Activated T-cell treated with anti-CD3 and anti-CD28 coated beads, Interleukin-2, amount 50 U/mL, for 24 hours (primary cell): ENCODE measurements around the gene REEP1.
"Not testable (repeated sequence)": the region's sequence is repeated elsewhere in the genome, so short reads cannot be mapped to it uniquely, and the experiment has no call there.

Source experiments
- DNase-seq: peaks from one replicate; pipeline ENCODE4 v3.0.0-alpha.2; 2020
- H3K27ac Mint-ChIP-seq: 2 replicates; pipeline ENCODE4 v1.8.0; 2020; ENCODE audit warnings: mild to moderate bottlenecking, mixed read lengths
- H3K27me3 Mint-ChIP-seq: 2 replicates; pipeline ENCODE4 v1.8.0; 2020; ENCODE audit warnings: mixed read lengths
- H3K36me3 Mint-ChIP-seq: 2 replicates; pipeline ENCODE4 v1.8.0; 2020; ENCODE audit warnings: low read depth, mixed read lengths
- H3K4me1 Mint-ChIP-seq: 2 replicates; pipeline ENCODE4 v1.8.0; 2020; ENCODE audit warnings: low read depth, mixed read lengths
- H3K4me3 Mint-ChIP-seq: 2 replicates; pipeline ENCODE4 v1.8.0; 2020; ENCODE audit warnings: mild to moderate bottlenecking, moderate library complexity, mixed read lengths
- H3K9me3 Mint-ChIP-seq: 2 replicates; pipeline ENCODE4 v1.8.0; 2020; ENCODE audit warnings: mixed read lengths

The REEP1 gene

DNA sequence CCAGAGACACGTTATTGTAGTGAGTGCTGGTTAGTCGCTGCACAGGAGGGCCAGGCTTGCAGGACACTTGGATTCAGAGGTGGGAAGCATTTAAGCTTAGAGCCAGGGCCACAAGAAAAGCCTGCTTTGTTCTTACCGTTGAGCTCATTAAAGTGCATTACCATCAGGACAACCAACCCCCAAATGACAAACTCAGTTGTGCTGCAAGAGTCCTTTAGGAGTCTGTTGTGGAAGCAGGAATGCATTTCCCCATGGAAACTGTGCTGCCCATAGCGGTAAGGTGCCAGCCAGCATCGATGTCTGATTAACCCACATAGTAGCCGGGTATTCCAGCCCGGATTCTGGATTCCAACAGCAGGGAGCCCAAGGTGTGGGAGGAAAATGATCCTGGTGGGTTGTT is 23.4 kb upstream of the REEP1 start:
- Mint-ChIP-seq H3K4me3 (no peak overlapping the region), H3K4me1 (no peaks in the 10 kb centered on the region), H3K9me3 (no peaks in the 10 kb centered on the region), H3K27me3 (peaks cover 4% of the 10 kb centered on the region), H3K27ac (no peak overlapping the region), H3K36me3 (no peaks in the 10 kb centered on the region)
- no peak for DNase-seq

DNA sequence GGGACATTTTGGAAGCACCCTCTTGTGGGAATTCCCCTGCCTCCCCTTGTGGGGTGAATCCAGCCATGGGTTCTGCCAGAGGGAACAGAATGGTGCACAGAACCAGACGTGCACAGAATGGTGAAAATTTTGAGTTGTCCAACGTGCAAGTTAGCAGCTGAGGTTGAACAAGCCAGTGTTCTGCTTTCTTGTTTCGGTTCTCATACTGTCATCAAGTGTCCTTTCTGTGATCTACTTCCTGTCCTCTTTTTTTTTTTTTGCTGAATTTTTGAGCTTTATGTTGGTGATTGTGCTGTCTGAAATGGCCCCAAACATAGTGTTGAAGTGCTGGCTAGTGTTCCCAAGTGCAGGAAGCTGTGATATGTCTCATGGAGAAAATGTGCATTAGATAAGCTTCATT is 21.5 kb upstream of the REEP1 start:
- no peak for DNase-seq
- H3K9me3 Mint-ChIP-seq = no peaks in the 10 kb centered on the region
- no peak overlapping the region for H3K4me3 Mint-ChIP-seq
- no peaks in the 10 kb centered on the region for H3K4me1 Mint-ChIP-seq
- H3K27ac Mint-ChIP-seq = no peak overlapping the region
- peaks cover 4% of the 10 kb centered on the region for H3K27me3 Mint-ChIP-seq
- H3K36me3 Mint-ChIP-seq = no peaks in the 10 kb centered on the region

DNA sequence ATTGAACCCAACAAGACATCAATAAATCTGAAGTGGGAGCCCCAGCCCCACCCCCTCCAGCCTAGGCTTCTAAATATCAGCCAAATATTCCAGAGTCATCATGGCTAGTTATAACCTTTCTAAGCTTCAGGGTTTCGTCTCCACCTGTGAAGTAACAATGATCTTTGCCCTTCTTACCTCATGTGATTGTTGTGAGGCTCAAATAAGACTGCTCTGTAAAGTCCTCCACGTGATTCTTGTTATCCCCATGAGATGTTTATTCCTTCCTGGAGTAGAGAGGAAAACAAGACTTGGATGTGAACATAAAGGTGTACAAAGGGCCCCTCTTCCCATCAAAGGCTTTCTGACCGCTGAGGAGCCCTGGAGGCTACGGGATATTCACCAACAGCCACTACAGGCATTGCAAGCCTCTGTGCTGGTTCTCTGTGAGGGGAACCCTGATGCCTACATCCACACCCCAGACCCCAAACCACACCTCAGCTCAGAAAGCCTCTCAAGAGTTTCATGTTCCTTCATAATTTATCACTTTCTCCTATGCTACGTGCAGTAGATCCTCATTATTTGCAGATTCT is 20.1 kb upstream of the REEP1 start:
- Mint-ChIP-seq H3K27me3 (peaks cover 4% of the 10 kb centered on the region), H3K9me3 (no peaks in the 10 kb centered on the region), H3K4me3 (no peak overlapping the region), H3K4me1 (no peaks in the 10 kb centered on the region), H3K36me3 (no peaks in the 10 kb centered on the region), H3K27ac (no peak overlapping the region)
- no peak for DNase-seq

DNA sequence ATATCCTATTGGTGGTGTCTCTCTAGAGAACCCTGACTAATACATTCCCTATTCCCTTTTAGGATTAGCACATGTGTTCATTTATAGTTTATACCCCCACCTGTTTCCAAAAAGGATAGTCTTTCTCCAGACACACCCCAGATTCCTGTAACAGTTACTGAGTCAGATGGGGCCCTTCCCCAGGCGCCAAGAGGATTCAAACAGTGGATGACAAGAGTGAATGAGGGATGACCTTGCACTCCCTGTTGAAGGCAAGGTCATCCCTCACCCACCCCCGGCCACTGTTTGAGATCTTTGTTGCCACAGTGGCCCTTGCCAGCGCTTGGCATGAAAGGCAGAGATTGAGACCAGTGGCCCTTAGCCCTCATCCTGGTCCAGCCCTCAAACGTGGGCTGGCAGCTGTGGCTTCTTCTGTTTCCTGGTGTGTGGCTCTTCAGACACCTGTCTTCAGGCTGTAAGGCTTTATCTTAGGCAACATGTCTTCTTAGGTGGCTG is 15.3 kb upstream of the REEP1 start:
- H3K4me3 Mint-ChIP-seq = no peak overlapping the region
- peaks cover 2% of the 10 kb centered on the region for H3K4me1 Mint-ChIP-seq
- H3K27ac Mint-ChIP-seq = no peak overlapping the region
- H3K9me3 Mint-ChIP-seq = no peaks in the 10 kb centered on the region
- DNase-seq = no peak
- peaks cover 13% of the 10 kb centered on the region for H3K27me3 Mint-ChIP-seq
- no peaks in the 10 kb centered on the region for H3K36me3 Mint-ChIP-seq

DNA sequence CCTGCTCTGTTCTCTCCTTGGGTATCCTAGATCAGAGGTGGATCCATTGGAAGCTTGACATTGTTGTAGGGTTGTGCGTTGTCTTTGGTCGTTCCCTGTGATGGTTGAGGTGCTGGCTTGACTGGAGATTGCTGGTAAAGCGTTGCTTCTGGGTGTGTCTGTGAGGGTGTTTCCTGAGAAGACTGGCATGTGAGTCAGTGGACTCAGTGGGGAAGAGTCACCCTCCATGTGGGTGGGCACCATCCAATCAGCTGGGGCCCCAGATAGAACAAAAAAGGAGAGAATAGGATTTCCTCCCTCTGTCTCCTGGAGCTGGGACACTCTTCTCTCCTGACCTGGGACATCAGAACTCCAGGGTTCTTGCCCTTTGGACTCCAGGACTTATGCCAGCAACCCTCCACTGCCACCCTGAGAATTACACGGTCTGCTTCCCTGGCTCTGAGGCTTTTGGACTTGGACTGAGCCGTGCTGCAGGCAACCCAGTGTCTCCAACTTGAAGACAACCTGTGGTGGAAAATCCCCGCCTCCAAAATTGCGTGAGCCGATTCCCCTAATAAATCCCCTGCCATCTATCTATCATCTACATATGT is 14.8 kb upstream of the REEP1 start:
- H3K4me3 Mint-ChIP-seq = no peak overlapping the region
- no peaks in the 10 kb centered on the region for H3K36me3 Mint-ChIP-seq
- H3K27me3 Mint-ChIP-seq = peaks cover 13% of the 10 kb centered on the region
- H3K9me3 Mint-ChIP-seq = no peaks in the 10 kb centered on the region
- peaks cover 2% of the 10 kb centered on the region for H3K4me1 Mint-ChIP-seq
- no peak for DNase-seq
- H3K27ac Mint-ChIP-seq = no peak overlapping the region

DNA sequence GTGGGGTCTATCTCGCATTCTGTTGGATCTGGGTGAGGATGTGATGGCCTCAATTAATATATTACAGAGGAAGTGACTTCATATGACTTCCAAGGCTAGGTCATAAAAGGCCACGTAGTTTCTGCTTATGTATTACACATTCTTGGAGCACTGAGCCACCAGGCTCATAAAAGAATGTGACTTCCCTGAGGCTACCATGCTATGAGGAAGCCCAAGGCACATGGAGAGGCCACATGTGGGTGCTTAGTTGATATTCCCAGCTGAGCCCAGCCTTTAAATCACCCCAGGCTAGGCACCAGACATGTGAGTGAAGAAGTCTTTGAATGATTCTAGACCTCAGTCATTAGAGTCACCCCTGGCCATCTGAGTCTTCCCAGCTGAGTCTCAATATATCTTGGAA is 13.3 kb upstream of the REEP1 start:
- peaks cover 2% of the 10 kb centered on the region for H3K4me1 Mint-ChIP-seq
- DNase-seq = no peak
- H3K27me3 Mint-ChIP-seq = peaks cover 13% of the 10 kb centered on the region
- no peak overlapping the region for H3K27ac Mint-ChIP-seq
- H3K36me3 Mint-ChIP-seq = no peaks in the 10 kb centered on the region
- no peak overlapping the region for H3K4me3 Mint-ChIP-seq
- H3K9me3 Mint-ChIP-seq = no peaks in the 10 kb centered on the region

DNA sequence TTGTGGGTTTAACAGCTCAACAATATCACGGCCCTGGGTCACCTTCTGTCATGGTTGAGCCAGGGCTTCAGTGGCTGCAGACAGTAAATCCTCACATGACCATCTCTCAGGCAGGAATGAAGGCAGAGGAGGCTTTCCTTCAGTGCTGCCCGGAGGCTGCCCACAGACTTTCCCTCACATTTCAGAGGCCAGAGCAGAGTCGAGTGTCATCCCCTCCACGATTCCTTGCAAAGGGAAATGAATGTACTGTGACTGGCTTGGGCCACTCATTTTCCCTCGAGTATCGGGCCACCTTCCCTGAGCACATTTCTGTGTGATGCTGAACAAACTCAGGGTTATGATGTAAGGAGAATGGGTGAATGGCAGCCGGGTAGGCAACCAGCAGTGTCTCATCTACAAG is 10.0 kb upstream of the REEP1 start:
- H3K27me3 Mint-ChIP-seq = peaks cover 23% of the 10 kb centered on the region
- no peak for DNase-seq
- peaks cover 1% of the 10 kb centered on the region for H3K9me3 Mint-ChIP-seq
- peaks cover 2% of the 10 kb centered on the region for H3K4me1 Mint-ChIP-seq
- no peak overlapping the region for H3K4me3 Mint-ChIP-seq
- H3K36me3 Mint-ChIP-seq = no peaks in the 10 kb centered on the region
- no peak overlapping the region for H3K27ac Mint-ChIP-seq

DNA sequence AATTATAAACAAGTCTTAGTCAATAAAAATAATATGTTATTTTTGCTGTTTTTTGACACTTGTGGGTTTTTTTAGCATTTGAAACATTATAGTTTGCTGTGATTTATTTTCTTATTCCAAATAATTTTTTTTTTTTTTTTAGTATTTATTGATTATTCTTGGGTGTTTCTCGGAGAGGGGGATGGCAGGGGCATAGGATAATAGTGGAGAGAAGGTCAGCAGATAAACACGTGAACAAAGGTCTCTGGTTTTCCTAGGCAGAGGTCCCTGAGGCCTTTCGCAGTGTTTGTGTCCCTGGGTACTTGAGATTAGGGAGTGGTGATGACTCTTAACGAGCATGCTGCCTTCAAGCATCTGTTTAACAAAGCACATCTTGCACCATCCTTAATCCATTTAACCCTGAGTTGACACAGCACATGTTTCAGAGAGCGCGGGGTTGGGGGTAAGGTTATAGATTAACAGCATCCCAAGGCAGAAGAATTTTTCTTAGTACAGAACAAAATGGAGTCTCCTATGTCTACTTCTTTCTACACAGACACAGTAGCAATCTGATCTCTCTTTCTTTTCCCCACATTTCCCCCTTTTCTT is 8.5 kb upstream of the REEP1 start:
- not testable (repeated sequence) for DNase-seq, H3K4me1 Mint-ChIP-seq, H3K4me3 Mint-ChIP-seq, H3K9me3 Mint-ChIP-seq, H3K36me3 Mint-ChIP-seq, H3K27ac Mint-ChIP-seq
- H3K27me3 Mint-ChIP-seq = peaks cover 26% of the 10 kb centered on the region

DNA sequence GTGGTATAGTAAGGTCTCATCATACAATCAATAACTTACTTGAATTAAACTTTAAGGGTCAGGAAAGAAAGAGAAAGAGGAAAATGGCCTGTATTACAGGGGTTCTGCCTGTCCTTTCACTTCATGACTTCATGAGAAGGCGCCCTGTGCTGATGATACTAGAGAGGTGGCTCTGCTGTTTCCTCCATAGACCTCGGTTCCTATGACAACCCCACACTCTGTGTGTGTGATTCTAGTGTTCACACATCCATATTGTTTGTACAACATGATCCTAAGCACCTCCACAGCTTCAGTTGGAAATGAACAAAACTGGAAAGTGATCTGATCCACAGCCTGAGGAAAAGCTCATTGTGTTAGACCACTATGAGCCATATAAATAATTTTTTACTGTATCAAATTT is 7.0 kb upstream of the REEP1 start:
- no peaks in the 10 kb centered on the region for H3K36me3 Mint-ChIP-seq
- no peak overlapping the region for H3K4me3 Mint-ChIP-seq
- no peaks in the 10 kb centered on the region for H3K4me1 Mint-ChIP-seq
- no peak overlapping the region for H3K27ac Mint-ChIP-seq
- peaks cover 41% of the 10 kb centered on the region for H3K27me3 Mint-ChIP-seq
- peaks cover 12% of the 10 kb centered on the region for H3K9me3 Mint-ChIP-seq
- DNase-seq = no peak

DNA sequence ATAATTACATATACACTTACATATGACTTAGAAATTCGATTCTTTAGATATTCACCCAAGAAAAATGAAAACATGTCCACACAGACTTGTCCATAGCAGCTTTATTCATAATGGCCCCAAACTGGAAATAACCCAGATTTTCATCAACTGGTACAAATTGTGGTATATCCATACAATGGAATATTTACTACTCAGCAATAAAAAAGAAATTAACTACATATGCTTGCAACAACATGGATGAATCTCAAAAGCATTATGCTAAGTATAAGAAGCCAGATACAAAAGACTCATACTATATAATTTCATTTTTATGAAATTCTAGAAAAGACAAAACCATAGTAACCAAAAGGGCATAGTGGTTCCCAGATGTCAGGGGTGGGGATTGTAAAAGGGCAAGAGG is 5.1 kb upstream of the REEP1 start:
- no peak overlapping the region for H3K27ac Mint-ChIP-seq
- no peak overlapping the region for H3K4me3 Mint-ChIP-seq
- DNase-seq = no peak
- H3K27me3 Mint-ChIP-seq = peaks cover 49% of the 10 kb centered on the region
- peaks cover 12% of the 10 kb centered on the region for H3K9me3 Mint-ChIP-seq
- peaks cover 4% of the 10 kb centered on the region for H3K4me1 Mint-ChIP-seq
- no peaks in the 10 kb centered on the region for H3K36me3 Mint-ChIP-seq

DNA sequence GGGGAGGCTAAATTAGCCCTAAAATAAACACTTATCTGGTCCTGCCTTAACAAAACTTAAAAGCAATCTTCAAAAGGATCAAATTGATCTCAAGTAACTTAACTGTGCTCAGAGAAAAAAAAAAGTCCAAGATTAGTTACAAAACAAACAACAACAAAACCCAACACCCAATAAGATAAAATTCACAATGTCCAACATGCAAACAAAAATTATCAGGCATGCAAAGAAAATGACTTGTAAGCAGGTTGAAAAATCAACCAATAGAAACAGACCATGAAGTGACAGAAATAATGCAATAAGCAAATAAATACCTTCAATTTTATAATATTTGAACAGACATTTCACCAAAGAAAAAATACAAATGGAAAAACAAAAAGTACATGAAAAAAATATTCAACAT is 4.0 kb upstream of the REEP1 start:
- H3K9me3 Mint-ChIP-seq = peaks cover 12% of the 10 kb centered on the region
- H3K4me1 Mint-ChIP-seq = peaks cover 9% of the 10 kb centered on the region
- DNase-seq = no peak
- H3K27ac Mint-ChIP-seq = no peak overlapping the region
- H3K4me3 Mint-ChIP-seq = no peak overlapping the region
- peaks cover 54% of the 10 kb centered on the region for H3K27me3 Mint-ChIP-seq
- no peaks in the 10 kb centered on the region for H3K36me3 Mint-ChIP-seq

DNA sequence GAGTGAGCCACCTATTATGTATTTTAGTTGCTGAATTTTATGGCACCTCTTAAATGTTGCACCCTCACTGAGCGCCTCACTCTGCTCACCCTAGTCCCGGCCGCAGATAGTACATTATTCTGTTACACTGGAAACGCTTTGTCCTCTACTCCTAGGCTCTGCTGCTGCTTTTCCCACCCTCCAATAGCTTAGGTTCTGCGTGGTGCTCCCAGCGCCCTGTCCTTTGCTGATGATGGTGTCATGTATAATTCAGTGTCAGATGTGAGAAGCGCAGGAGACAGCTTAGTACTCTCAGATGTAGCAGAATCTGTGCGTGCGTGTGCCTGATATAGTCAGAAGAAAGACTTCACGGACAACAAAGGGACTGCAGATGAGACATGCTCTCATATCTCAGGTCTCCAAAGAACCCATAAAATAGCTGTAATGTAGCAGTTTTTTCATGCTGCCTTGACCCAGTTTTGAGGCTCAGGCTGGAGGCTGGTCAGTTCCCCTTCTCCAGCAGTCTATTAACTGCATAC is 1.4 kb upstream of the REEP1 start:
- H3K27ac Mint-ChIP-seq = no peak overlapping the region
- no peaks in the 10 kb centered on the region for H3K36me3 Mint-ChIP-seq
- peaks cover 14% of the 10 kb centered on the region for H3K4me1 Mint-ChIP-seq
- peaks cover 72% of the 10 kb centered on the region for H3K27me3 Mint-ChIP-seq
- no peak overlapping the region for H3K4me3 Mint-ChIP-seq
- H3K9me3 Mint-ChIP-seq = peaks cover 12% of the 10 kb centered on the region
- no peak for DNase-seq

DNA sequence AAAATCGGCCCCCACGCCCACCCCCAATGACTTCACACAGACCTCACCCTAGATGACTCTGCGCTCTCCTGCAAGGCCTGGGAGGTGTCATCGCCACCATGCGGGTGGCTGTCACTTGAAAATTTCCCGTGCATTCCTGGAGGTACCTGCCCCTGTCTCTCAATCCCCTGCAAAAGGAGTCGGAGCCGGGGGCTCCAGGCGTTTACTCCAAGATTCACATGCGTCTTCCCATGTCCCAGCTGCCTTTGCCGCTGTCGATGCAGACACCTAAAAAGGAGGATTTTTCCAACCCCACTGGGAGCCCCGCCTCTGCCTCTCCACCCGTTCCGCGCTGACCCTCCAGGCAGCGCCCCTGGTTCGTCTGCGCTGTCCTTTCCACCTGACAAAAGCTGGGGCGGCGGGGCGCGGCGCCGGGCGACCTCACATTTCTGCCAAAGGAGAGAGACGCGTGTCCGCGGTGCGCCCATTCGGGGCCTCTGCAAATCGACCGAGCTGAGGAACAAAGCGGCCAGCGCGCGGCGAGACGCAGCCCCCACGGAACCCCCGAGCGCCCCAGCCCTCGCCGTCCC is 667 bp downstream of the REEP1 start:
- Mint-ChIP-seq H3K27ac (no peak overlapping the region), H3K27me3 (peaks cover 69% of the 10 kb centered on the region), H3K4me1 (peaks cover 14% of the 10 kb centered on the region), H3K9me3 (peaks cover 9% of the 10 kb centered on the region), H3K36me3 (no peaks in the 10 kb centered on the region), H3K4me3 (peak overlapping the region; percentile 80)
- DNase-seq = peak; percentile 42

DNA sequence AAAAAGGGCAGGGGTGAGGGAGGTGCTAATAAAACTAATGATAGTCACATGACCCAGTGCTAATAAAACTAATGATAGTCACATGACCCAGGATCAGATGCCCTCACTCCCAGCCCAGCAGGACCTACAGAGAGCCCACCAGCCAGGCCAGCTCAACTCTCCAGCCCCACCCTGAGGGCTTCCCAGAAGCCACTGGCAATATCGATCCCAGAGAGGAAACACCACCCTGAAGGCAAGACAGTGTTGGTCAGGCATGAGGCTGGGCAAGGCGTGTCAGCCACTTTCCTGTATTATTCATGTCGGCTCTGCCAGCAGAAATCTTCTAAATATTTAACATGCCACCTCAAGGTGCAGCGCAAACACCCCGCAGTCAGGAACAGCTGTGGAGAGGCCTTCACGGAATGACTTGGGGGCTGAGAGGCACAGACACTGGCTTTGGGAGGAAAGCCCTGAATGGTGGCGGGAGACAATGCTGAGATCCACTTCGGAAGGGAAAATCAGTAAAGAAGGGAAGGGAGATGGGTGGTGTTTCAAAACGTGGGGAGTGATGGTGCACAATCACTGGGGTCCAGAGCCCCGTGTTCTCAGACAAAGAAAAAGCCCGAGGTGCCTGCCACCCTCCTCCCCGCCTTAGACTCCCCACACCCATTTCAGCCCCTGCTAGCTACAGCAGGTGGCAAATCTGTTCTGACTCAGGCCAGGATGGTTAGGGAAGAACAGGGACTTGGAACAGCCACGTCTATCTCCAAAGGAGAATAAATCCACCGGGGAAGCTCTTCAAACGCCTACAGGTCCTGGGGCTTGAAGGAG is 1.4 kb downstream of the REEP1 start:
- Mint-ChIP-seq H3K27ac (no peak overlapping the region), H3K4me3 (peak overlapping the region; percentile 80), H3K9me3 (peaks cover 4% of the 10 kb centered on the region), H3K36me3 (no peaks in the 10 kb centered on the region), H3K4me1 (peaks cover 14% of the 10 kb centered on the region), H3K27me3 (peaks cover 66% of the 10 kb centered on the region)
- peak; percentile 39 for DNase-seq
